ENCODE data around the gene ABCC8. TPM values are rescaled to one million over a fixed set of nuclear protein-coding genes. Genes with fewer than 3 reads are reported as not detected.

ABCC8 gene
- total RNA-seq, 2 donors from 2014 or later: 3.0 to 4.2 TPM

- Histone ChIP-seq H3K9me3 (no peaks in the 10 kb centered on the region), H3K27me3 (no peaks in the 10 kb centered on the region), H3K4me1 (no peaks in the 10 kb centered on the region), H3K27ac (no peak overlapping the region), H3K36me3 (no peaks in the 10 kb centered on the region), H3K4me3 (no peak overlapping the region)
- TF ChIP-seq CTCF (IDR thresholded peaks at IDR 0.05): no peak
- no peak for DNase-seq (ENCODE audit: low spot score)
Observed at GRCh38 chr11:17496406-17496805, 19.8 kb upstream of the ABCC8 start.

GRCh38 chr11:17494019-17494418, 17.4 kb upstream of the ABCC8 start:
- no peak overlapping the region for H3K4me3 ChIP-seq
- no peaks in the 10 kb centered on the region for H3K9me3 ChIP-seq
- no peaks in the 10 kb centered on the region for H3K27me3 ChIP-seq
- no peaks in the 10 kb centered on the region for H3K36me3 ChIP-seq
- no peak overlapping the region for H3K27ac ChIP-seq
- TF ChIP-seq CTCF (IDR thresholded peaks at IDR 0.05): no peak
- H3K4me1 ChIP-seq: peaks cover 0 to 16% of the 10 kb centered on the region in 2 donors
- DNase-seq (ENCODE audit: low spot score): no peak

- Histone ChIP-seq H3K4me1 (peaks cover 0 to 16% of the 10 kb centered on the region in 2 donors), H3K27me3 (no peaks in the 10 kb centered on the region), H3K9me3 (no peaks in the 10 kb centered on the region), H3K36me3 (no peaks in the 10 kb centered on the region), H3K27ac (no peak overlapping the region), H3K4me3 (no peak overlapping the region)
- no peak for DNase-seq (ENCODE audit: low spot score)
- TF ChIP-seq CTCF (IDR thresholded peaks at IDR 0.05): no peak
Observed at GRCh38 chr11:17490938-17491337, 14.3 kb upstream of the ABCC8 start.

- Histone ChIP-seq H3K4me1 (peaks cover 0 to 16% of the 10 kb centered on the region in 2 donors), H3K36me3 (no peaks in the 10 kb centered on the region), H3K4me3 (no peak overlapping the region), H3K9me3 (no peaks in the 10 kb centered on the region), H3K27ac (no peak overlapping the region), H3K27me3 (no peaks in the 10 kb centered on the region)
- no peak for DNase-seq (ENCODE audit: low spot score)
- TF ChIP-seq CTCF (IDR thresholded peaks at IDR 0.05): no peak
Observed at GRCh38 chr11:17490232-17490631, 13.6 kb upstream of the ABCC8 start.

- H3K27ac ChIP-seq: no peak overlapping the region
- H3K4me3 ChIP-seq: no peak overlapping the region
- no peaks in the 10 kb centered on the region for H3K27me3 ChIP-seq
- TF ChIP-seq CTCF (IDR thresholded peaks at IDR 0.05): no peak
- peaks cover 0 to 16% of the 10 kb centered on the region in 2 donors for H3K4me1 ChIP-seq
- DNase-seq (ENCODE audit: low spot score): no peak
- no peaks in the 10 kb centered on the region for H3K36me3 ChIP-seq
- no peaks in the 10 kb centered on the region for H3K9me3 ChIP-seq
Observed at GRCh38 chr11:17489751-17490150, 13.1 kb upstream of the ABCC8 start.

GRCh38 chr11:17488563-17488962, 11.9 kb upstream of the ABCC8 start:
- no peak for TF ChIP-seq CTCF (IDR thresholded peaks at IDR 0.05)
- Histone ChIP-seq H3K4me3 (no peak overlapping the region), H3K4me1 (peaks cover 0 to 16% of the 10 kb centered on the region in 2 donors), H3K36me3 (no peaks in the 10 kb centered on the region), H3K9me3 (no peaks in the 10 kb centered on the region), H3K27ac (no peak overlapping the region), H3K27me3 (no peaks in the 10 kb centered on the region)
- DNase-seq (ENCODE audit: low spot score): no peak

Data from right atrium auricular region (tissue), 2 donors.